Embryonic facial prominence (tissue), 1 donor: Measurements from ENCODE around the gene GRID1.

Experiments
- DNase-seq: peaks from one replicate; pipeline ENCODE4 v3.0.0-alpha.2; 2016; ENCODE audit errors: extremely low spot score

Gene GRID1

GRCh38 chr10:85601526-85601925, 765.1 kb downstream of the GRID1 start:
- no peak for DNase-seq

GRCh38 chr10:85600744-85601081, 765.9 kb downstream of the GRID1 start:
- no peak for DNase-seq

- no peak for DNase-seq
Observed at GRCh38 chr10:85600026-85600743, 766.4 kb downstream of the GRID1 start.

DNA sequence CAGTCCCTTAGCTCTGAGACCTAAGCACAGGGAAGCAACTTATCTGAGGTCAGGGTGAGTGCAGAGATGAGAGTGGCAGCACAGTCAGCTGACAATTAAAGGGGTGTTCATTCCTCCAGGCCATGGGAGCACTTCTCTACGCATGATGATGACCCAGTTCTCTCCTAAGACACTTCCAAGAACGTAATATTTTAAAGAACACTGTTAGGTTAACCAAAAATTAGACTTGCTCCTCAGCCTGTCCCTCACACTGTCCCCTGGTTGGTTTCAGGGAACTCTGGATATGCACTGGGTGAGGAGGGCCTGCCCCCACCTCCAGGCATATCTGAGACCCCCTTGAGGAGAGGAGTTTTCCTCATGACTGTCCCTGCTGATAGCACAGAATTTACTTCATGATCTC, 767.5 kb downstream of the GRID1 start:
- DNase-seq, result no peak

- DNase-seq, result no peak
Observed at GRCh38 chr10:85598646-85599045, 767.9 kb downstream of the GRID1 start.

DNA sequence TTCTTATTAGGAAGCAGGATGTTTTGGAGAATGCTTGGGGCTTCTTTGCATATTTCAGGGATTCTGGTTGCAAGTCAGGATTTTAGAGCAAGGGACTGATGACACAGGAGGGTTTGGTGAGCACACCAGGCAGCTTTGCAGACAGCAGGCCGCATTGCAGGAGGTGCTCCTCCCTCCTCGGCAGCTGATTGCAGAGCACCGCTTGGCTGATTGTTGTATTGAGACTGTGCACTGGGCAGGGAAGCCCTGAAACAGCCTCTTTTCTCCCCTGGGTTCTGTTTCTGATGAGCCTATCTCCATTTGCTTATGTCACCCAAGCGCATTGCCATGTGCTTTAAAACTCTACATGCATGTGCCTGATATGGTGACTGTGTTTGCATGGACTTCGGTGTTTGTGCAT, 769.6 kb downstream of the GRID1 start:
- no peak for DNase-seq

GRCh38 chr10:85596389-85596788, 770.2 kb downstream of the GRID1 start:
- no peak for DNase-seq

- DNase-seq, result no peak
Observed at GRCh38 chr10:85594239-85594638, 772.4 kb downstream of the GRID1 start.

DNA sequence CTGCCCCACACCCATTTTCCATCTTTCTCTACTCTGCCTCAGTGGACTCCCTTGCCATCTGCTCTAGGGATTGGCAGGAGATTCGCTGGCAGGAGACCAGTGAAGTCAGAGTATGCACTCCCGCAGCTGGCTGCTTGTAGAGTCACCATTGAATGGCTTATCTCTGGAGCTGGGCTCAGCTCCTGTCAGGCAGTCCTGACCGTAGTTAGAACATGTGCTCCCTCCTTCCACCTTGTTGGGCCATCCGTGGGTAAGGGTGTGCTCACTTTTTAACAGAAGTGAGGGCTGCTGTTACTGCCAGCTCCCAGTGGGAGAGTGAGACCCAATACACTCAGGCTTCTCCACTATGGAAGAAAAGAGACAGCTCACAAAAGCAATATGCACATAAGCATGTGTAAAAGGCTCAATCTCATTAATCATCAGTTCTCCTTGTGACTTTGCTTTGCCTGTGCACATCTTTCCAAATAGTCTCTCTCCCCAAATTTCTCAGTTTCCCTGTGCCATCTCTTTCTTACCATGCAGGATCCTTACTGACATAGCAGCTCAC, 773.3 kb downstream of the GRID1 start:
- DNase-seq, result no peak

- no peak for DNase-seq
Observed at GRCh38 chr10:85581371-85581770, 785.2 kb downstream of the GRID1 start.

DNA sequence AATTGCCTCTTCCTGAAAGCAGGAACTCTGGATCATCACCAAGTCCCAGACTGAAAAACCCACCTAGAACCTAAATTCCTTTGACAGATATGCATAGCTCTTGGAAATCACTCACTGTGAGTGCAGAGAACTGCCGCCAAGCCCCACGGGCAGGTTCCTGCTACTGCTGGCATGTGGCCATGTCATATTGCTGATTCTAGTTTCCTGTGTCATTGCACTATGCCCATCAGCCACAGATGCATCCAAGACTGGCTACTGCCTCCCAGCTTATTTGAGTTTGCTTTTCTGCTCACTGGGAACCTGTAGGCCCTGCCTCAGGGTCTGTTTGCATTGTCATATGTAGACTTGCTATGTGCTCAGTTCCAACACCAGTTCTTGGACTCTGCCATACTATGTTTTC, 786.0 kb downstream of the GRID1 start:
- no peak for DNase-seq

DNA sequence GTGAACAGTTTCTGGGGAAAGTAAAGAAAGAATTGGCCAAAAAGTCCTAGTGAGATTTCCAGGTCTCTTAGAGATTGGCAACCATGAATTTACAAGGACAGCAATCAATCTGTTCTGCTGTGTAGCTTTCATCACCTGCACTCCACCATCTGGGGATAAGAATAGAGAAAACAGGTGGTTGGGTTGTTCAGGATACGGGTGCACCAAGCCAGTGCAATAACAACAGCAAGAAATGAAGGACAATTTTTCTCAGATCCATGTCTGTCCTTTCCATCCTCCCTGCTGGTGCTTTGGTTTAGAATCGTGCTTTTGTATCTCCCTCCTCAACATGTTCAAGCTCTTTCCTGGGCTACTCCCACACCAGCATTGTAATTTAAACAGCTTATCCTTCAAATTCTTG, 787.7 kb downstream of the GRID1 start:
- DNase-seq, result no peak

DNA sequence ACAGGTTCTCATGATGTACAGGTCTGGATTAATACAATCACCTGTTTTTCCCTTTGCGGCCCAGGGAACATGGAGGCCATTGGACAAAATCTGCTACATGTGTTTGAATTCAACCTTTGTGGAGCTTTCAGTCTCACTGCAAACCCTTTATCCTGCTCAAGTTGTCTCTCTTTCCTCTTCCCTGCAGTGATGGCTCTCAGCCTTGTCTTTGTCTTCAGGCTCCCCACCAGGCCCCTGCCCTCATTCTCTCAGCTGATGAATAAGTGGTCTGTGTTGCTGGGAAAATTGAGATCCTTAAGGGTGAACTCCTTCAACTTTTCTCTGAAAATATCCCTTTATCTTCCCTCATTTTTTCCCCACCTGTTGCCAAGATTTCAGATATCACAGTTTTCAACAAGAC, 791.2 kb downstream of the GRID1 start:
- DNase-seq, result no peak

DNA sequence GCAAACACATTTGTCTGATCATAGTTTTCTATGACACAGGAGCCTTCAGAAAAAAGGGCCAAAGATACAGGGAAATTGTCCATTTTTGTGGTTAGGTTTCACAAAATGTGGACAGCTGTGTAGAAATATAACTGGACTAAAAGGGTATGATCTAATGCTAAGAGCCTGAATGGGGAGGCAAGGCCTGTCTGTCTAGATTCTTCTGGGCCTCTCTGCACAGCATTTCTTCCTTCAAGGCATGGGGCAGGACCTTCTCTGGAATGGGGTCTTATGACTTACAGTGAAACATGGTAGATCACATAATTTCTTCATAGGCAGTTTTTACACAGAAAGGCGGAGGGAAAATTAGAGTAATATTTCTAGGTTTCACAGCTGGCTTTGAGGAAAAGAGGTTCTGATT, 795.7 kb downstream of the GRID1 start:
- DNase-seq, result no peak

GRCh38 chr10:85565381-85565780, 801.2 kb downstream of the GRID1 start:
- no peak for DNase-seq

DNA sequence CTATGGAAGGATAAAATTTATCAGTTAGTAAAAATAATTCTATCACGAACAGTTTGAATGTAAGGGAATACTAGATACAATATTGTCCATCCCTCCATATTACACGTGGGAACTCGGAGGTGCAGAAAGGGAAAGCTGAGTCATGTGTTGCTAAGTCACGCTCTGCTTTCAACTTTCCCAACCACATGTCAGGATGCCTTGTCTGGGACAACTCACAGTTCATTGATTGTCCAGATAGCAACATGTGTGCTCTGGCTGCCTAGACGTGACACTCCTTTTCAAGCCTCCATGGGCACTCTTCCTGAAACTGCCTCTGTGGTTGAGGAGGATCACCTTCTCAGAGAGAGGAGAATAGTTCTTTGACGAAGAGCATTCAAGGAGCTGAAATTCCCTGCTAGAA, 808.1 kb downstream of the GRID1 start:
- DNase-seq, result no peak

GRCh38 chr10:85557706-85558105, 808.9 kb downstream of the GRID1 start:
- DNase-seq, result no peak

- no peak for DNase-seq
Observed at GRCh38 chr10:85557077-85557476, 809.5 kb downstream of the GRID1 start.
